Regular cardiac myocyte (primary cell): ENCODE results near the gene GULP1. TPM values are rescaled to one million over a fixed set of nuclear protein-coding genes. Genes with fewer than 3 reads are reported as not detected.

Experiments
- total RNA-seq: library from RNA; depleted of rRNA; stranded (reverse); fragments of >200 nt; gene quantifications from 2 replicates; pipeline ENCODE4 v1.2.3, GENCODE V29; 2014

The GULP1 gene
- 38.7 and 38.9 TPM in 2 replicates for total RNA-seq

GRCh38 chr2:188291617-188292347 is at the start of gene GULP1:
Gene GULP1 (plus strand): TSS chr2:188291874. CDS start chr2:188477703, 185,829 bp downstream.

